ENCODE data around the gene RAB11FIP4. TPM values are rescaled to one million over a fixed set of nuclear protein-coding genes. Genes with fewer than 3 reads are reported as not detected.

Gene RAB11FIP4
- total RNA-seq, 1 experiment from 2014 or later: 6.7 TPM

- in situ Hi-C loops (cut with HindIII; ENCODE audit: low pct_unique_long_range_greater_than_20kb, low sequenced_read_pairs): no loop called here
- DNase-seq (ENCODE audit: low read depth): no peak
Measured at GRCh38 chr17:31400481-31400950, 9.0 kb downstream of the RAB11FIP4 start.

- DNase-seq (ENCODE audit: low read depth): no peak
- in situ Hi-C loops (cut with HindIII; ENCODE audit: low pct_unique_long_range_greater_than_20kb, low sequenced_read_pairs): no loop called here
Measured at GRCh38 chr17:31401456-31402254, 10.2 kb downstream of the RAB11FIP4 start.

GRCh38 chr17:31404028-31404949 lies 12.8 kb downstream of the RAB11FIP4 start:
- in situ Hi-C loops (cut with HindIII; ENCODE audit: low pct_unique_long_range_greater_than_20kb, low sequenced_read_pairs): no loop called here
- no peak for DNase-seq (ENCODE audit: low read depth)

GRCh38 chr17:31405890-31406371 lies 14.5 kb downstream of the RAB11FIP4 start:
- DNase-seq (ENCODE audit: low read depth): no peak
- in situ Hi-C loops (cut with HindIII; ENCODE audit: low pct_unique_long_range_greater_than_20kb, low sequenced_read_pairs): no loop called here

GRCh38 chr17:31408586-31408985 lies 17.1 kb downstream of the RAB11FIP4 start:
- DNase-seq (ENCODE audit: low read depth): no peak

GRCh38 chr17:31411707-31412285 lies 20.3 kb downstream of the RAB11FIP4 start:
- DNase-seq (ENCODE audit: low read depth): no peak
- in situ Hi-C loops (cut with HindIII; ENCODE audit: low pct_unique_long_range_greater_than_20kb, low sequenced_read_pairs): no loop called here

More at GRCh38 chr17:31408586-31408985, 17.1 kb downstream of the RAB11FIP4 start:
- in situ Hi-C loops (cut with HindIII; ENCODE audit: low pct_unique_long_range_greater_than_20kb, low sequenced_read_pairs): no loop called here

- in situ Hi-C loops (cut with HindIII; ENCODE audit: low pct_unique_long_range_greater_than_20kb, low sequenced_read_pairs): no loop called here
Measured at GRCh38 chr17:31412511-31412910, 21.0 kb downstream of the RAB11FIP4 start.

GRCh38 chr17:31413081-31413799 lies 21.8 kb downstream of the RAB11FIP4 start:
- DNase-seq (ENCODE audit: low read depth): no peak
- in situ Hi-C loops (cut with HindIII; ENCODE audit: low pct_unique_long_range_greater_than_20kb, low sequenced_read_pairs): no loop called here

More at GRCh38 chr17:31412511-31412910, 21.0 kb downstream of the RAB11FIP4 start:
- DNase-seq (ENCODE audit: low read depth): no peak

GRCh38 chr17:31413874-31414549 lies 22.5 kb downstream of the RAB11FIP4 start:
- in situ Hi-C loops (cut with HindIII; ENCODE audit: low pct_unique_long_range_greater_than_20kb, low sequenced_read_pairs): no loop called here
- no peak for DNase-seq (ENCODE audit: low read depth)

GRCh38 chr17:31414550-31414918 lies 23.1 kb downstream of the RAB11FIP4 start:
- in situ Hi-C loops (cut with HindIII; ENCODE audit: low pct_unique_long_range_greater_than_20kb, low sequenced_read_pairs): no loop called here
- DNase-seq (ENCODE audit: low read depth): no peak

- DNase-seq (ENCODE audit: low read depth): no peak
- in situ Hi-C loops (cut with HindIII; ENCODE audit: low pct_unique_long_range_greater_than_20kb, low sequenced_read_pairs): no loop called here
Measured at GRCh38 chr17:31415004-31415454, 23.6 kb downstream of the RAB11FIP4 start.

GRCh38 chr17:31415640-31416502 lies 24.4 kb downstream of the RAB11FIP4 start:
- DNase-seq (ENCODE audit: low read depth): no peak
- in situ Hi-C loops (cut with HindIII; ENCODE audit: low pct_unique_long_range_greater_than_20kb, low sequenced_read_pairs): no loop called here

- DNase-seq (ENCODE audit: low read depth): no peak
- in situ Hi-C loops (cut with HindIII; ENCODE audit: low pct_unique_long_range_greater_than_20kb, low sequenced_read_pairs): no loop called here
Measured at GRCh38 chr17:31416503-31416923, 25.0 kb downstream of the RAB11FIP4 start.

GRCh38 chr17:31417051-31417792 lies 25.7 kb downstream of the RAB11FIP4 start:
- in situ Hi-C loops (cut with HindIII; ENCODE audit: low pct_unique_long_range_greater_than_20kb, low sequenced_read_pairs): no loop called here
- DNase-seq (ENCODE audit: low read depth): no peak

- in situ Hi-C loops (cut with HindIII; ENCODE audit: low pct_unique_long_range_greater_than_20kb, low sequenced_read_pairs): no loop called here
- DNase-seq (ENCODE audit: low read depth): no peak
Measured at GRCh38 chr17:31418773-31419350, 27.4 kb downstream of the RAB11FIP4 start.

- no peak for DNase-seq (ENCODE audit: low read depth)
- in situ Hi-C loops (cut with HindIII; ENCODE audit: low pct_unique_long_range_greater_than_20kb, low sequenced_read_pairs): no loop called here
Measured at GRCh38 chr17:31422443-31422842, 31.0 kb downstream of the RAB11FIP4 start.
